Astrocyte (in vitro differentiated cells and primary cell): ENCODE results near the gene ADD1.

Experiments used
- EZH2 ChIP-seq: IDR thresholded peaks from 2 replicates; pipeline ENCODE4 v1.6.1; 2012; ENCODE audit warnings: mild to moderate bottlenecking, low read length, inconsistent platforms; ENCODE audit not compliant: insufficient read depth
- TF ChIP-seq, protein P1 (sequence below): IDR thresholded peaks from 2 replicates; pipeline ENCODE4 v1.5.1; 2011; ENCODE audit warnings: low read depth, mild to moderate bottlenecking, inconsistent platforms, low read length, moderate library complexity; ENCODE audit not compliant: insufficient read depth

DNA sequence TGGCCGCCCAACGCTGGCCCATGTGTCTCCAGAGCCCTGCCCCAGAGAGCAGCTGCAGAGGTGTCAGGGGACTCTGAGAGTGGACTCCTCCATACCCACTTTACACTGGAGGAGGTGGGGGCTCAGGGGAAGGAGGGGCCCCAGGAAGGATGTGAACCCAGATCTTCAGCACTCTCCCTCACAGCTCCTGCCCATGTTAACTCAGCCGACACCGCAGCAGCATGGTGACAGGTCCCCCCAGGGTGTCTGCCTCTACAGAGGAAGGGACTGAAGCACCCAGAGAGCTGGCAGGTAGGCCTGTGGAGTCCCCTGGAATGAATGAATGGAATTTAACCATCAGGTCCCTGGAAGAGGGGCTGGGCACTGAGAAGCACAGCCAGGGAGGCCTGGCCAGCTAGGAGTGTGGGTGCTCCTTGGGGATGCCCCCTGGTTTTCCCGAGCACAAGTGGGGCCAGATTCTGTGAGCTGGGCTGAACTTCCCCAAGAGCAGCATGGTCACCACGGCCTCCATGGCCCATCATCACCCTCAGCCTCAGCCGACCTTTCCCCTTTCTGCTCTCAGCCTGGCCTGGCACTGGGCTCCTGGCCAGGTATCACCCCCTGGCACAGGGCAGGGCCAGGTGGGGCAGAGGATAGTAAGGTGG, 28.9 kb upstream of the ADD1 start:
- TF ChIP-seq, protein P1, sequence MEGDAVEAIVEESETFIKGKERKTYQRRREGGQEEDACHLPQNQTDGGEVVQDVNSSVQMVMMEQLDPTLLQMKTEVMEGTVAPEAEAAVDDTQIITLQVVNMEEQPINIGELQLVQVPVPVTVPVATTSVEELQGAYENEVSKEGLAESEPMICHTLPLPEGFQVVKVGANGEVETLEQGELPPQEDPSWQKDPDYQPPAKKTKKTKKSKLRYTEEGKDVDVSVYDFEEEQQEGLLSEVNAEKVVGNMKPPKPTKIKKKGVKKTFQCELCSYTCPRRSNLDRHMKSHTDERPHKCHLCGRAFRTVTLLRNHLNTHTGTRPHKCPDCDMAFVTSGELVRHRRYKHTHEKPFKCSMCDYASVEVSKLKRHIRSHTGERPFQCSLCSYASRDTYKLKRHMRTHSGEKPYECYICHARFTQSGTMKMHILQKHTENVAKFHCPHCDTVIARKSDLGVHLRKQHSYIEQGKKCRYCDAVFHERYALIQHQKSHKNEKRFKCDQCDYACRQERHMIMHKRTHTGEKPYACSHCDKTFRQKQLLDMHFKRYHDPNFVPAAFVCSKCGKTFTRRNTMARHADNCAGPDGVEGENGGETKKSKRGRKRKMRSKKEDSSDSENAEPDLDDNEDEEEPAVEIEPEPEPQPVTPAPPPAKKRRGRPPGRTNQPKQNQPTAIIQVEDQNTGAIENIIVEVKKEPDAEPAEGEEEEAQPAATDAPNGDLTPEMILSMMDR = no peak
- no peak for TF ChIP-seq EZH2
